ENCODE measurements around the gene ZNF726. TPM values are rescaled to one million over a fixed set of nuclear protein-coding genes. Genes with fewer than 3 reads are reported as not detected.
"Not testable (repeated sequence)": the region's sequence is repeated elsewhere in the genome, so short reads cannot be mapped to it uniquely, and the experiment has no call there.

ZNF726 gene
- total and polyA plus RNA-seq, 8 donors = 1.2 to 21.1 (median 4.4) TPM

DNA sequence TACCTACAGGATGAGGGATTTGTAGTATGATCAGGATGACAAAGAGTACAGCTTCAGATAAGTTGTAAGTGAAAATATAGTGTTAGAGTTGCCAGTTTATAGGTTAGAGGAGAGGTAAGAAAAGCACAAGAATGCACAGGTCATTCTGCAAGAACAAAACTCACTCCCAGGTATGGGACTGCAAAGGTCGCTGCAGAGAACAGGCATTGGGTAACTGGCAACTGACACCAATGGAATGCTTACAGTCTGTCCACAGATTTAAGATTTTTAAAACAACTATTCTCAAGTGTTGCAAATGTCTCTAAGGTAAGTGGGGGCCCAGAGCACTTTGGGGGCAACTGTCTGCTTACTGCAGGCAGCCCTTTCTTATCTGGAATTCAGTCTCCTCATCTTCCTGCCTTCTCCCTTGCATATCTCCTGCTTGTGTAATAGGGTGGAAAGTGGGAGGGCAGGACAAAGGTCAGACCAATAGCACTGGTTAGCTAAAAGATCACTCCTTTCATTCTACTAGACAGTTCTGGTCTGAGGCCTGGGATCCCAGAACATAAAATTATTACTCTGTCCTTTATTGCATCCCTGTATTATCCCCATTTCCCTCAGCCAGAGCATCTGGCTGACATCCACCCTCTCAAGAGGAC, 42.3 kb upstream of the ZNF726 start:
- Histone ChIP-seq H3K27ac (no peak overlapping the region), H3K27me3 (no peaks in the 10 kb centered on the region), H3K4me3 (no peak overlapping the region), H3K9me3 (peaks cover 0 to 15% (median 0%) of the 10 kb centered on the region in 4 donors), H3K36me3 (no peaks in the 10 kb centered on the region), H3K4me1 (peaks cover 0 to 3% (median 0%) of the 10 kb centered on the region in 4 donors)
- WGBS, 5 donors = 40 to 90% (median 85%) methylated on average over 1 of the region's 1 CpG
- TF ChIP-seq, protein P1, sequence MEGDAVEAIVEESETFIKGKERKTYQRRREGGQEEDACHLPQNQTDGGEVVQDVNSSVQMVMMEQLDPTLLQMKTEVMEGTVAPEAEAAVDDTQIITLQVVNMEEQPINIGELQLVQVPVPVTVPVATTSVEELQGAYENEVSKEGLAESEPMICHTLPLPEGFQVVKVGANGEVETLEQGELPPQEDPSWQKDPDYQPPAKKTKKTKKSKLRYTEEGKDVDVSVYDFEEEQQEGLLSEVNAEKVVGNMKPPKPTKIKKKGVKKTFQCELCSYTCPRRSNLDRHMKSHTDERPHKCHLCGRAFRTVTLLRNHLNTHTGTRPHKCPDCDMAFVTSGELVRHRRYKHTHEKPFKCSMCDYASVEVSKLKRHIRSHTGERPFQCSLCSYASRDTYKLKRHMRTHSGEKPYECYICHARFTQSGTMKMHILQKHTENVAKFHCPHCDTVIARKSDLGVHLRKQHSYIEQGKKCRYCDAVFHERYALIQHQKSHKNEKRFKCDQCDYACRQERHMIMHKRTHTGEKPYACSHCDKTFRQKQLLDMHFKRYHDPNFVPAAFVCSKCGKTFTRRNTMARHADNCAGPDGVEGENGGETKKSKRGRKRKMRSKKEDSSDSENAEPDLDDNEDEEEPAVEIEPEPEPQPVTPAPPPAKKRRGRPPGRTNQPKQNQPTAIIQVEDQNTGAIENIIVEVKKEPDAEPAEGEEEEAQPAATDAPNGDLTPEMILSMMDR (IDR thresholded peaks at IDR 0.05) = no peak
- TF ChIP-seq POLR2A (IDR thresholded peaks at IDR 0.05) (no peak), POLR2AphosphoS5 (IDR thresholded peaks at IDR 0.05) (no peak), EP300 (IDR thresholded peaks at IDR 0.05) (no peak)
- intact Hi-C loops (cut with DNase I; ENCODE audit: low total_unique reads) = no loop called here
- DNase-seq = no peak

DNA sequence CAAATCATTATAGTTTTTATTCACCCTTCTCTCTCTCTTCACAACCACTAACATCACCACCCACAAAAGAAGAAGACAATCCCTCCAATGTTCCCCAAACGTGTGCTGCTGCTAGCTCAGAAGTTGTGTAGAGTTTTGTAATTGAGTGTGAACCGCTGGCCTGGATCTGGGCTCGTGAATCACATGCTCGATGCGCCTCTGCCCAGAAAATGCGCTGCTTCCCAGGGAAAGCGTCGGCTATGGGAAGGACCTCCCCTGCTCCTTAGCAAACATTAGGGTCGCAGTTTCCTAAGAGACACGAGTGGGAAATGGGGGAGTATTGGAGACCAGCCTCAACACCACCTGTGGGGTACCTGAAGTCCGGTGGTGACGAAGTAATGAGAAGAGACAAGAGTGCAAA, 38.4 kb upstream of the ZNF726 start:
- no peaks in the 10 kb centered on the region for H3K27me3 ChIP-seq
- no peak overlapping the region for H3K4me3 ChIP-seq
- TF ChIP-seq EP300 (IDR thresholded peaks at IDR 0.05) (no peak), POLR2AphosphoS5 (IDR thresholded peaks at IDR 0.05) (no peak), POLR2A (IDR thresholded peaks at IDR 0.05) (no peak)
- TF ChIP-seq, protein P1 (IDR thresholded peaks at IDR 0.05) = no peak
- H3K9me3 ChIP-seq = peaks cover 0 to 14% (median 0%) of the 10 kb centered on the region in 4 donors
- 50 to 78% (median 59%) methylated on average over 12 of the region's 12 CpGs for WGBS, 5 donors
- peaks cover 0 to 3% (median 0%) of the 10 kb centered on the region in 4 donors for H3K4me1 ChIP-seq
- no peak for DNase-seq
- intact Hi-C loops (cut with DNase I; ENCODE audit: low total_unique reads) = no loop called here
- H3K27ac ChIP-seq = no peak overlapping the region
- H3K36me3 ChIP-seq = no peaks in the 10 kb centered on the region

DNA sequence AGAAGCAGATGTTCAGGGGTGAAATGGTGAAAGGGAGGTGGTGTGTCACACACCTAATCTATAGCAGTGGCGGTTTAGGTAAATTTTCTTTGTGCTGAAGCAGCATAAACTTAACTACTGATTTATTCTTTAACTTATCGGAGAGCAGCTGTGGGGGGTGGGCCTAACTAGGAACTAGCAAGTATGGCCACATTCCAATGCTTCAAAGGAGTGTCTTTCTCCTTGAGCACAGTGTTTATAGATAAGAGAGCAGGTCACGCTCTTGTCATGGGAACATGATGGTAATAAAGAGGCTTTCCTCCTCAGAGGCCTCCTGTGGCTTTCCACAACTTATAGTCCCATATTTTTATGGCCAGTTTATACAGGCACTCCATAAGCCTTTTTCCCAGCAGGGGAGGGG, 37.9 kb upstream of the ZNF726 start:
- H3K27me3 ChIP-seq; H3K4me3 ChIP-seq; H3K27ac ChIP-seq; H3K4me1 ChIP-seq; intact Hi-C loops (cut with DNase I; ENCODE audit: low total_unique reads); H3K36me3 ChIP-seq: not testable (repeated sequence)
- 13 to 29% (median 24%) methylated on average over 3 of the region's 3 CpGs for WGBS, 5 donors
- peak in 1 of 2 donors; percentile 50 for DNase-seq
- peaks cover 0 to 14% (median 0%) of the 10 kb centered on the region in 4 donors for H3K9me3 ChIP-seq

DNA sequence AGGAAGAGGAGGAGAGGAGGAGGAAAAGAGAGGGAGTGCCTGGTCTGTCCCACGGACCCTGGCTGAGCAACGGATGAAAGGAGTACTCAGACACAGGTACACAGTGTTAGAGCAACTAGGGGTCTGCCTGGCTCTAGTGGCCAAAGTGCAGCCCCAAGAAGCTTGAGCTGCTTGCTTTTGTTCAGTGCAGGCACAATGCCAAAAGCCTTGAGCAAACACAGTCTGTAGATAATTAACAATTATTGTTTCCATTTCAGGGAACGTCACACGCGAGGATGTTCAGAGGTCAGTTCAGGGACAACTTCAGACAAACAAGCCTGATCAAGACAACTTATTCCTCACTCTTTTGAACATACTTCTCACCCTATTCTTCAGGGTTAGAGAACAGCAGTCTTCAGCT, 32.2 kb upstream of the ZNF726 start:
- peak overlapping the region in 1 of 5 donors; percentile 46 for H3K27ac ChIP-seq
- no peak for TF ChIP-seq POLR2A (IDR thresholded peaks at IDR 0.05)
- no peak for TF ChIP-seq POLR2AphosphoS5 (IDR thresholded peaks at IDR 0.05)
- TF ChIP-seq EP300 (IDR thresholded peaks at IDR 0.05) = no peak
- TF ChIP-seq, protein P1 (IDR thresholded peaks at IDR 0.05) = no peak
- no peak overlapping the region for H3K4me3 ChIP-seq
- no peaks in the 10 kb centered on the region for H3K36me3 ChIP-seq
- WGBS, 5 donors = 21 to 47% (median 26%) methylated on average over 5 of the region's 5 CpGs
- intact Hi-C loops (cut with DNase I; ENCODE audit: low total_unique reads) = no loop called here
- H3K4me1 ChIP-seq = peaks cover 0 to 13% (median 6%) of the 10 kb centered on the region in 4 donors
- H3K27me3 ChIP-seq = no peaks in the 10 kb centered on the region
- DNase-seq = peak; percentile 48 to 56
- H3K9me3 ChIP-seq = peaks cover 0 to 38% (median 7%) of the 10 kb centered on the region in 4 donors

DNA sequence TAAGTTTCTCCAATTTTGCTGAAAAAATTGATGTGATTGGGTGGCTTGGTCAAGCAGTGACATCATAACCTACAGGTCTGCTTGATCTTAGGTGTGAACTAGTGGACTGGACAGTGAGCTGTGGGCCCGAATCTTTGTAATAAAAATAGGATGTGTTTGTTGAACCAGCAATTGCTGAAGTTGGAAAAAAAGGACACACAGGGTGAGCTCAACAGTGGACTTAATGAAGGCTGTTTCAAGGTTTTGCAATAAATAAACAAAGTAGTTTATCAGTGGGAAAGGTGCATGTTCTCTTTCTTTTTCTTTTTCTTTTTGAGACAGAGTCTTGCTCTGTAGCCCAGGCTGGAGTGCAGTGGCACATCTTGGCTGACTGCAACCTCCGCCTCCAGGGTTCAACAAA, 30.3 kb upstream of the ZNF726 start:
- Histone ChIP-seq H3K9me3 (peaks cover 0 to 50% (median 15%) of the 10 kb centered on the region in 4 donors), H3K36me3 (no peaks in the 10 kb centered on the region), H3K27me3 (no peaks in the 10 kb centered on the region), H3K4me3 (no peak overlapping the region), H3K4me1 (peaks cover 0 to 13% (median 6%) of the 10 kb centered on the region in 4 donors), H3K27ac (no peak overlapping the region)
- intact Hi-C loops (cut with DNase I; ENCODE audit: low total_unique reads) = no loop called here
- 79 to 97% (median 91%) methylated on average over 2 of the region's 2 CpGs for WGBS, 5 donors
- no peak for DNase-seq
- TF ChIP-seq POLR2A (IDR thresholded peaks at IDR 0.05) (no peak), POLR2AphosphoS5 (IDR thresholded peaks at IDR 0.05) (no peak), EP300 (IDR thresholded peaks at IDR 0.05) (no peak)
- TF ChIP-seq, protein P1 (IDR thresholded peaks at IDR 0.05) = no peak

Data from stomach (tissue), 9 donors.